GM19023 (cell line): Measurements from ENCODE around the gene BDH1.

Source experiments
- ATAC-seq: cut with Tn5 transposase; IDR thresholded peaks from one replicate; pipeline ENCODE4 v1.9.1; 2021; ENCODE audit warnings: mild to moderate bottlenecking, moderate library complexity; ENCODE audit not compliant: unreplicated experiment

Gene BDH1

GRCh38 chr3:197464794-197465193 lies 91.0 kb downstream of the BDH1 start:
- ATAC-seq, result no peak

GRCh38 chr3:197463279-197463678 lies 92.5 kb downstream of the BDH1 start:
- ATAC-seq, result no peak

GRCh38 chr3:197462808-197463207 lies 93.0 kb downstream of the BDH1 start:
- no peak for ATAC-seq

- ATAC-seq, result no peak
These were observed 95.1 kb downstream of the BDH1 start for GRCh38 chr3:197460639-197461038.

GRCh38 chr3:197460002-197460401 lies 95.8 kb downstream of the BDH1 start:
- ATAC-seq, result no peak
